ENCODE measurements around the gene OVOL1. TPM values are rescaled to one million over a fixed set of nuclear protein-coding genes. Genes with fewer than 3 reads are reported as not detected.

Gene OVOL1
- total RNA-seq, 1 donor from 2014 or later = 12.5 TPM

GRCh38 chr11:65781152-65781961, 5.5 kb upstream of the OVOL1 start:
- no peak for TF ChIP-seq CTCF (conservative IDR thresholded peaks at IDR 0.05; ENCODE audit: low read depth, low read length)
- DNase-seq (ENCODE audit: low read depth) = no peak
- H3K4me3 ChIP-seq (ENCODE audit: low read depth, low read length) = peak overlapping the region; percentile 77

- H3K4me3 ChIP-seq (ENCODE audit: low read depth, low read length) = no peak overlapping the region
- no peak for DNase-seq (ENCODE audit: low read depth)
- no peak for TF ChIP-seq CTCF (conservative IDR thresholded peaks at IDR 0.05; ENCODE audit: low read depth, low read length)
Measured at GRCh38 chr11:65781962-65782815, 4.7 kb upstream of the OVOL1 start.

GRCh38 chr11:65782816-65783228, 4.0 kb upstream of the OVOL1 start:
- no peak overlapping the region for H3K4me3 ChIP-seq (ENCODE audit: low read depth, low read length)
- TF ChIP-seq CTCF (conservative IDR thresholded peaks at IDR 0.05; ENCODE audit: low read depth, low read length) = no peak
- no peak for DNase-seq (ENCODE audit: low read depth)

DNA sequence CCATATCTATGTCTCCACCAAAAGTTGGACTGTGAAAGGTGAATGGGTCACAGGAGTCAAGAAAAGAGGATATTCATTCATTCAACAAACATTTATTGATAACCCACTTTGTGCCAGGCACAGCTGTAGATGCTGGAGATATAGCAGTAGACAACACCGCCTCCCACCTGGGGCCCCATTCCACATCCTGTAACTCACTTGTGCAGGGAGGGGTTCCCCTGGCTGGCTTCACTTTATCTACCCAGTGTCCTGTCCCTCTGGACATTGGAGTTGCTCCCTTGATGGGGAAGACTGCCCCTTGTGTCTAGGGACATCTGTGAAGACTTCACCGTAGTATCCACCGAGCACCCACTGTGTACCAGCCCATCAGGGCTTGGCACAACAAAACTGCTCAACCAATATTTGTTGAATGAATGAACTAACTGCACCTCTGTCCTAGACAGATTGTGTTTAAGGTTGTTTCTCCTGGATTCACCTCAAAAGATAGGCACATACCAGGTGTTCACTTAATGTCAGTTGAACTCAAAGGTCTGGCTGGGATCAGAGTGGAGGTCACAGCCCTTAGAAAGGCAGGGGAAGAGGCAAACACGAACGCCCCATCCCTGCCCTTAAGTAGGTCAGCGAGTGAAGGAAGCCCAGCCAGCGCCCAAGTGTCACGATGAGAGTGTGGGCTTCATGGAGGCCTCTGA, 1.4 kb upstream of the OVOL1 start:
- no peak overlapping the region for H3K4me3 ChIP-seq (ENCODE audit: low read depth, low read length)
- DNase-seq (ENCODE audit: low read depth) = no peak
- TF ChIP-seq CTCF (conservative IDR thresholded peaks at IDR 0.05; ENCODE audit: low read depth, low read length) = no peak

DNA sequence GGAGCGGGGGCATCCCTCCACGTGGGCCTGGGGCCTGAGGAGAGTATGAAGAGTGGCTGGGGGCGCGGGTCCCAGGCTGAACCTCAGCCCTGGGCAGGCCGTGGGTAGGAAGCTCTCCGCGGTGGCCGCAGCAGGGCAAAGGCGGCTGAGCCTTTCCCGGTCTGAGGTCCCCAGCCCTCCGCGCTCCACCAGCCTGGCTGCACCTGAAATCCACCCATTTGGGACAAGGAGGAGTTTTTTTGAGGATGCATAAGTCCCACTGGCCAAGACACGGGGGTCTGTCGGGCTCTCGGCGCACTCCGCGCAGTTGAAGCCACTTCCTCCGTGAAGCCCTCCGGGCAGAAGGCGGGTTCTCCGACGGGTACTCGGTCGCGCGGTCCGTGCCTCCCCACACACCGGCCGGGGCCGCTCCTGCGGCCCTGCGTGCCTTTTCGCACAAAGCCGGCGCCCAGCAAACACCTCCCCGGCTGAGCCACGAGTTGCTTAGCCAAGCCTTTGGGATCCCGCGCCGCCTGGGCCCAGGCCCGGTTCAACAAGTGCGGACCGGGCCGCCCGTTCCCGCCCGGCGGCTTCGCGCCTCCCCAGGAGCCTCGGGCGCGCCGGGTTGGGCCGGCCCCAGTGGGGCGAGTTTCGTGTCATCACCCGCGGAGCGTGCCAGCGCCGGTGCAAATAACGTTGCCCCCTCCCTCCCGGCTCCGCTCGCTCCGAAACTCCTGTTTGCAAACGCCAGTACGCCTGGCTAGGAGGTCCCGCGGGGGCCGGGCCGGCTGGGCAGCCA, 666 bp upstream of the OVOL1 start:
- DNase-seq (ENCODE audit: low read depth) = no peak
- H3K4me3 ChIP-seq (ENCODE audit: low read depth, low read length) = no peak overlapping the region
- no peak for TF ChIP-seq CTCF (conservative IDR thresholded peaks at IDR 0.05; ENCODE audit: low read depth, low read length)
